Activated CD4-positive, alpha-beta T cell treated with anti-CD3 and anti-CD28 coated beads, Interleukin-10, Interleukin-2, amounts not matched to agents 100 ng/mL and 50 ng/mL, durations not matched to agents 16 hours and 8 hours (primary cell): ENCODE results near the gene FCRL2.
A peak's percentile ranks its signal among the peaks of the same experiment; 100 is the strongest.

Source experiments
- DNase-seq: peaks from one replicate; pipeline ENCODE4 v3.0.0-alpha.2; 2020

The FCRL2 gene

GRCh38 chr1:157776971-157777391 is at the start of gene FCRL2:
Gene FCRL2, minus strand, starts transcription at chr1:157777132. Its CDS starts 59 bp downstream, at chr1:157777073.
- no peak for DNase-seq

- DNase-seq = no peak
Measured at GRCh38 chr1:157820299-157820698, 43.4 kb upstream of the FCRL2 start.

GRCh38 chr1:157819896-157820295 is 43.0 kb upstream of the FCRL2 start, which contains the start of gene FCRL1:
Gene FCRL1, minus strand, starts transcription at chr1:157820120. Its CDS starts 83 bp downstream, at chr1:157820037.
- no peak for DNase-seq

GRCh38 chr1:157819215-157819614 is 42.3 kb upstream of the FCRL2 start:
- DNase-seq = no peak

GRCh38 chr1:157813269-157813668 is 36.3 kb upstream of the FCRL2 start:
- no peak for DNase-seq

- DNase-seq = no peak
Measured at GRCh38 chr1:157806431-157807149, 29.7 kb upstream of the FCRL2 start.

- no peak for DNase-seq
Measured at GRCh38 chr1:157803851-157804250, 26.9 kb upstream of the FCRL2 start.

GRCh38 chr1:157799996-157800395 is 23.1 kb upstream of the FCRL2 start:
- no peak for DNase-seq

- no peak for DNase-seq
Measured at GRCh38 chr1:157798211-157798610, 21.3 kb upstream of the FCRL2 start.

GRCh38 chr1:157785248-157785647 is 8.3 kb upstream of the FCRL2 start:
- DNase-seq = no peak

- no peak for DNase-seq
Measured at GRCh38 chr1:157784801-157785200, 7.9 kb upstream of the FCRL2 start.

GRCh38 chr1:157782931-157783330 is 6.0 kb upstream of the FCRL2 start:
- DNase-seq = no peak

GRCh38 chr1:157781048-157781447 is 4.1 kb upstream of the FCRL2 start:
- no peak for DNase-seq

- no peak for DNase-seq
Measured at GRCh38 chr1:157775101-157775870, 1.6 kb downstream of the FCRL2 start.

GRCh38 chr1:157774412-157774811 is 2.5 kb downstream of the FCRL2 start:
- no peak for DNase-seq

- DNase-seq = peak; percentile 7
Measured at GRCh38 chr1:157773493-157774350, 3.2 kb downstream of the FCRL2 start.

- DNase-seq = no peak
Measured at GRCh38 chr1:157771661-157772425, 5.1 kb downstream of the FCRL2 start.

- DNase-seq = no peak
Measured at GRCh38 chr1:157770442-157771043, 6.4 kb downstream of the FCRL2 start.

GRCh38 chr1:157766792-157767191 is 10.1 kb downstream of the FCRL2 start:
- DNase-seq = no peak

- no peak for DNase-seq
Measured at GRCh38 chr1:157758018-157758417, 18.9 kb downstream of the FCRL2 start.

- DNase-seq = no peak
Measured at GRCh38 chr1:157753611-157754010, 23.3 kb downstream of the FCRL2 start.

GRCh38 chr1:157751283-157751682 is 25.6 kb downstream of the FCRL2 start:
- DNase-seq = no peak
